ENCODE data around the gene EEIG1.

The EEIG1 gene

DNA sequence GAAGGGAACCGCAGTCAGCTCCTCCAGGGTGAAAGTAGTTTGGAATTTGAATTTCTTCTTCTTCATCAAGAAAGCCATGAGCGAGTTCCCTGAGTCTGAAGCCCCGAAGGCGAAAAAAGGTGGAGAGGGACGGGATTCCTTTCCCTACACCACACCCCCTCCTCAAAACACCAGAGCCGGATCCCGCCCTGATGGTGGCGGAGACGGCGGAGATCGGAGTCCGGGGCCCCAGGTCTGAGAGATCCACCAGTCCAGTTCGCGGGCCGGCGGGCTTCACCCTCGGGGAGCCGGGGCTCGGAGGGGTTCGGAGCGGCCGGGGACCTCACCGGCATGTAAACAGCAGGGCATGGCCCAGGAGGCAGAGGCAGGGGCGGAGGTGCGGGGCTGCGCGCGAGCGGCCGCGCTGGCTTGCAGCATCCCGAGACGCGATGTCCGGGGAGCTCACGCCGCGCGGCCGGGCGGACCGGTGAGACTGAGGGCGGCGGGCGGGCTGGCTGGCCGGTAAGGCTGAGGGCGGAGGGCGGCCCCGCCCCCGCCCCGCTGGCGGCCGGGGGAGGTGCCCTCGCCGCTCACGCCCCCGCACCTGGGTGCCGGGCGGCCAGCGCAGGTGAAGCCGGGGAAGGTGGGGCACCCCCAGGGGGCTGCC, 606 bp downstream of the EEIG1 start:
- WGBS (ENCODE audit: insufficient coverage) = 0% methylated on average over 41 of the region's 61 CpGs
- H3K36me3 ChIP-seq (ENCODE audit: control insufficient read depth in 4 of 4, insufficient read depth in 4 of 4, low read length in 3 of 4) = no peaks in the 10 kb centered on the region
- POLR2A ChIA-PET = interaction anchor here (1.9 kb wide), 1 partner anchor 48 kb away, joined by 6 read pairs; no protein-coding TSS in a partner anchor

GRCh38 chr9:127979333-127980059, 1.3 kb downstream of the EEIG1 start:
- peak overlapping the region in 1 of 2 experiments; percentile 61 for H3K27ac ChIP-seq (ENCODE audit: insufficient read depth in 1 of 2, low read depth in 1 of 2, low read length in 2 of 2, poor library complexity in 1 of 2, severe bottlenecking in 2 of 2)
- H3K36me3 ChIP-seq (ENCODE audit: control insufficient read depth in 4 of 4, insufficient read depth in 4 of 4, low read length in 3 of 4) = no peaks in the 10 kb centered on the region
- H3K9me3 ChIP-seq (ENCODE audit: control extremely low read depth in 1 of 5, control insufficient read depth in 4 of 5, insufficient read depth in 2 of 5, low read depth in 1 of 5, low read length in 4 of 5) = no peaks in the 10 kb centered on the region
- CTCF ChIA-PET = interaction anchor here (0.8 to 4.1 kb wide), 8 partner anchors 12 to 56 kb away, joined by 3 to 21 read pairs (median 4); no protein-coding TSS in a partner anchor
- WGBS (ENCODE audit: insufficient coverage) = 23% methylated on average over 15 of the region's 24 CpGs
- H3K4me3 ChIP-seq (ENCODE audit: control insufficient read depth in 1 of 7, extremely low read depth in 1 of 7, insufficient read depth in 4 of 7, low read depth in 2 of 7, low read length in 6 of 7) = peak overlapping the region; percentile 67 to 83 (median 77)
- peaks cover 0 to 50% (median 36%) of the 10 kb centered on the region in 4 experiments for H3K4me1 ChIP-seq (ENCODE audit: control extremely low read depth in 1 of 4, control insufficient read depth in 4 of 4, insufficient read depth in 4 of 4, low read length in 3 of 4)
- no peaks in the 10 kb centered on the region for H3K27me3 ChIP-seq (replicated peaks in 2 of 5; ENCODE audit: control insufficient read depth in 4 of 5, insufficient read depth in 5 of 5, low read length in 4 of 5)
- DNase-seq = peak in 1 of 3 donors; percentile 47
- POLR2A ChIA-PET = interaction anchor here (0.6 to 1.9 kb wide), 2 partner anchors 48 to 85 kb away, joined by 3 to 6 read pairs; no protein-coding TSS in a partner anchor

More for the DNA sequence above, 606 bp downstream of the EEIG1 start:
- H3K27me3 ChIP-seq (replicated peaks in 2 of 5; ENCODE audit: control insufficient read depth in 4 of 5, insufficient read depth in 5 of 5, low read length in 4 of 5) = no peaks in the 10 kb centered on the region
- H3K4me1 ChIP-seq (ENCODE audit: control extremely low read depth in 1 of 4, control insufficient read depth in 4 of 4, insufficient read depth in 4 of 4, low read length in 3 of 4) = peaks cover 0 to 50% (median 36%) of the 10 kb centered on the region in 4 experiments
- CTCF ChIA-PET = interaction anchor here (1.4 to 2.1 kb wide), 6 partner anchors 13 to 55 kb away, joined by 3 to 11 read pairs (median 4); no protein-coding TSS in a partner anchor
- H3K27ac ChIP-seq (ENCODE audit: insufficient read depth in 1 of 2, low read depth in 1 of 2, low read length in 2 of 2, poor library complexity in 1 of 2, severe bottlenecking in 2 of 2) = peak overlapping the region in 1 of 2 experiments; percentile 61
- no peak for DNase-seq
- H3K4me3 ChIP-seq (ENCODE audit: control insufficient read depth in 1 of 7, extremely low read depth in 1 of 7, insufficient read depth in 4 of 7, low read depth in 2 of 7, low read length in 6 of 7) = peak overlapping the region; percentile 67 to 83 (median 77)
- no peaks in the 10 kb centered on the region for H3K9me3 ChIP-seq (ENCODE audit: control extremely low read depth in 1 of 5, control insufficient read depth in 4 of 5, insufficient read depth in 2 of 5, low read depth in 1 of 5, low read length in 4 of 5)

DNA sequence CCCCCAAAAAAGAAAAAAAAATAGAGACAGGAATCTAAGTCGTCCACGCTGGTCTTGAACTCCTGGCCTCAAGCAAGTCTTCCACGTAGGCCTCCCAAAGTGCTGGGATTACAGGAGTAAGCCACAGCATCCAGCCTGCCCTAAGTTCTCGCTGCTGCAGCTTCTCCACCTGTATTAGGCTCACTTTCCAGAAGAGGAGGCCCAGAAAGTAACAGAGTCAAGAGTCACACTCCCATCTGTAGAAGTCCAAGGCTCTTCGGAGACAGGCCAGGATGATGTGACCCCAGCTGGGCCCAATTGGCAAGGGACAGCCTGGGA, 1.8 kb downstream of the EEIG1 start:
- CTCF ChIA-PET = interaction anchor here (0.8 to 4.1 kb wide), 8 partner anchors 12 to 57 kb away, joined by 3 to 21 read pairs (median 4); no protein-coding TSS in a partner anchor
- no peaks in the 10 kb centered on the region for H3K9me3 ChIP-seq (ENCODE audit: control extremely low read depth in 1 of 5, control insufficient read depth in 4 of 5, insufficient read depth in 2 of 5, low read depth in 1 of 5, low read length in 4 of 5)
- peaks cover 0 to 50% (median 38%) of the 10 kb centered on the region in 4 experiments for H3K4me1 ChIP-seq (ENCODE audit: control extremely low read depth in 1 of 4, control insufficient read depth in 4 of 4, insufficient read depth in 4 of 4, low read length in 3 of 4)

GRCh38 chr9:127977884-127978647, 2.7 kb downstream of the EEIG1 start:
- DNase-seq = no peak
- Histone ChIP-seq H3K4me1 (ENCODE audit: control extremely low read depth in 1 of 4, control insufficient read depth in 4 of 4, insufficient read depth in 4 of 4, low read length in 3 of 4) (peaks cover 0 to 46% (median 38%) of the 10 kb centered on the region in 4 experiments), H3K9me3 (ENCODE audit: control extremely low read depth in 1 of 5, control insufficient read depth in 4 of 5, insufficient read depth in 2 of 5, low read depth in 1 of 5, low read length in 4 of 5) (no peaks in the 10 kb centered on the region), H3K27me3 (replicated peaks in 2 of 5; ENCODE audit: control insufficient read depth in 4 of 5, insufficient read depth in 5 of 5, low read length in 4 of 5) (no peaks in the 10 kb centered on the region), H3K36me3 (ENCODE audit: control insufficient read depth in 4 of 4, insufficient read depth in 4 of 4, low read length in 3 of 4) (no peaks in the 10 kb centered on the region), H3K27ac (ENCODE audit: insufficient read depth in 1 of 2, low read depth in 1 of 2, low read length in 2 of 2, poor library complexity in 1 of 2, severe bottlenecking in 2 of 2) (no peak overlapping the region), H3K4me3 (ENCODE audit: control insufficient read depth in 1 of 7, extremely low read depth in 1 of 7, insufficient read depth in 4 of 7, low read depth in 2 of 7, low read length in 6 of 7) (no peak overlapping the region)
- ChIA-PET CTCF (interaction anchor here (1.1 to 4.1 kb wide), 8 partner anchors 11 to 57 kb away, joined by 3 to 21 read pairs (median 6); no protein-coding TSS in a partner anchor), POLR2A (no interaction called here)
- 75% methylated on average over 5 of the region's 12 CpGs for WGBS (ENCODE audit: insufficient coverage)

More for the DNA sequence above, 1.8 kb downstream of the EEIG1 start:
- H3K4me3 ChIP-seq (ENCODE audit: control insufficient read depth in 1 of 7, extremely low read depth in 1 of 7, insufficient read depth in 4 of 7, low read depth in 2 of 7, low read length in 6 of 7) = peak overlapping the region in 5 of 7 experiments; percentile 67 to 82 (median 77)
- POLR2A ChIA-PET = interaction anchor here (0.6 kb wide), 1 partner anchor 85 kb away, joined by 3 read pairs; no protein-coding TSS in a partner anchor
- no peak for DNase-seq
- no peaks in the 10 kb centered on the region for H3K27me3 ChIP-seq (replicated peaks in 2 of 5; ENCODE audit: control insufficient read depth in 4 of 5, insufficient read depth in 5 of 5, low read length in 4 of 5)
- whole genome bisulfite sequencing (ENCODE audit: insufficient coverage) = 97% methylated on average over 5 of the region's 5 CpGs
- H3K36me3 ChIP-seq (ENCODE audit: control insufficient read depth in 4 of 4, insufficient read depth in 4 of 4, low read length in 3 of 4) = no peaks in the 10 kb centered on the region
- H3K27ac ChIP-seq (ENCODE audit: insufficient read depth in 1 of 2, low read depth in 1 of 2, low read length in 2 of 2, poor library complexity in 1 of 2, severe bottlenecking in 2 of 2) = peak overlapping the region in 1 of 2 experiments; percentile 32

- no peaks in the 10 kb centered on the region for H3K9me3 ChIP-seq (ENCODE audit: control extremely low read depth in 1 of 5, control insufficient read depth in 4 of 5, insufficient read depth in 2 of 5, low read depth in 1 of 5, low read length in 4 of 5)
- no peak overlapping the region for H3K4me3 ChIP-seq (ENCODE audit: control insufficient read depth in 1 of 7, extremely low read depth in 1 of 7, insufficient read depth in 4 of 7, low read depth in 2 of 7, low read length in 6 of 7)
- H3K4me1 ChIP-seq (ENCODE audit: control extremely low read depth in 1 of 4, control insufficient read depth in 4 of 4, insufficient read depth in 4 of 4, low read length in 3 of 4) = peaks cover 0 to 40% (median 40%) of the 10 kb centered on the region in 4 experiments
- H3K36me3 ChIP-seq (ENCODE audit: control insufficient read depth in 4 of 4, insufficient read depth in 4 of 4, low read length in 3 of 4) = no peaks in the 10 kb centered on the region
- POLR2A ChIA-PET = no interaction called here
- H3K27ac ChIP-seq (ENCODE audit: insufficient read depth in 1 of 2, low read depth in 1 of 2, low read length in 2 of 2, poor library complexity in 1 of 2, severe bottlenecking in 2 of 2) = no peak overlapping the region
- WGBS (ENCODE audit: insufficient coverage) = 100% methylated on average over 3 of the region's 7 CpGs
- CTCF ChIA-PET = interaction anchor here (0.7 to 4.1 kb wide), 6 partner anchors 10 to 58 kb away, joined by 3 to 21 read pairs (median 6); no protein-coding TSS in a partner anchor
- no peaks in the 10 kb centered on the region for H3K27me3 ChIP-seq (replicated peaks in 2 of 5; ENCODE audit: control insufficient read depth in 4 of 5, insufficient read depth in 5 of 5, low read length in 4 of 5)
- no peak for DNase-seq
These were observed 3.5 kb downstream of the EEIG1 start for GRCh38 chr9:127977009-127977883.

- no peaks in the 10 kb centered on the region for H3K36me3 ChIP-seq (ENCODE audit: control insufficient read depth in 4 of 4, insufficient read depth in 4 of 4, low read length in 3 of 4)
- ChIA-PET CTCF (interaction anchor here (0.7 to 4.1 kb wide), 5 partner anchors 9 to 59 kb away, joined by 3 to 21 read pairs (median 3); no protein-coding TSS in a partner anchor), POLR2A (no interaction called here)
- peaks cover 0 to 45% (median 43%) of the 10 kb centered on the region in 4 experiments for H3K4me1 ChIP-seq (ENCODE audit: control extremely low read depth in 1 of 4, control insufficient read depth in 4 of 4, insufficient read depth in 4 of 4, low read length in 3 of 4)
- no peaks in the 10 kb centered on the region for H3K9me3 ChIP-seq (ENCODE audit: control extremely low read depth in 1 of 5, control insufficient read depth in 4 of 5, insufficient read depth in 2 of 5, low read depth in 1 of 5, low read length in 4 of 5)
- no peak overlapping the region for H3K4me3 ChIP-seq (ENCODE audit: control insufficient read depth in 1 of 7, extremely low read depth in 1 of 7, insufficient read depth in 4 of 7, low read depth in 2 of 7, low read length in 6 of 7)
- WGBS (ENCODE audit: insufficient coverage) = 100% methylated on average over 4 of the region's 6 CpGs
- H3K27me3 ChIP-seq (replicated peaks in 2 of 5; ENCODE audit: control insufficient read depth in 4 of 5, insufficient read depth in 5 of 5, low read length in 4 of 5) = no peaks in the 10 kb centered on the region
- no peak overlapping the region for H3K27ac ChIP-seq (ENCODE audit: insufficient read depth in 1 of 2, low read depth in 1 of 2, low read length in 2 of 2, poor library complexity in 1 of 2, severe bottlenecking in 2 of 2)
- DNase-seq = no peak
These were observed 4.3 kb downstream of the EEIG1 start for GRCh38 chr9:127976498-127976897.

All from common myeloid progenitor, CD34-positive (primary cell).